Gastrocnemius medialis (tissue), 4 donors: ENCODE measurements around the gene CYREN.

Experiments used
- POLR2A ChIP-seq, 2 donors: fragments of 450-650 bp; IDR thresholded peaks; one replicate each; pipeline ENCODE4 v1.6.1; 2017; ENCODE audit warnings: antibody characterized with exemption in 2 of 2, mild to moderate bottlenecking in 2 of 2, moderate library complexity in 2 of 2
- TF ChIP-seq, protein P1 (sequence below), 5 experiments: fragments of 450-650 bp in 3 of 5; fragments of 200-600 bp in 2 of 5; sonication (generic) in 2 of 5; IDR thresholded peaks in 4 of 5; conservative IDR thresholded peaks in 1 of 5; 1 replicate in 4 of 5; 2 replicates in 1 of 5; pipeline ENCODE4 v1.5.1; 2016 to 2019; ENCODE audit warnings: antibody characterized with exemption in 5 of 5, mild to moderate bottlenecking in 3 of 5, moderate library complexity in 3 of 5

DNA sequence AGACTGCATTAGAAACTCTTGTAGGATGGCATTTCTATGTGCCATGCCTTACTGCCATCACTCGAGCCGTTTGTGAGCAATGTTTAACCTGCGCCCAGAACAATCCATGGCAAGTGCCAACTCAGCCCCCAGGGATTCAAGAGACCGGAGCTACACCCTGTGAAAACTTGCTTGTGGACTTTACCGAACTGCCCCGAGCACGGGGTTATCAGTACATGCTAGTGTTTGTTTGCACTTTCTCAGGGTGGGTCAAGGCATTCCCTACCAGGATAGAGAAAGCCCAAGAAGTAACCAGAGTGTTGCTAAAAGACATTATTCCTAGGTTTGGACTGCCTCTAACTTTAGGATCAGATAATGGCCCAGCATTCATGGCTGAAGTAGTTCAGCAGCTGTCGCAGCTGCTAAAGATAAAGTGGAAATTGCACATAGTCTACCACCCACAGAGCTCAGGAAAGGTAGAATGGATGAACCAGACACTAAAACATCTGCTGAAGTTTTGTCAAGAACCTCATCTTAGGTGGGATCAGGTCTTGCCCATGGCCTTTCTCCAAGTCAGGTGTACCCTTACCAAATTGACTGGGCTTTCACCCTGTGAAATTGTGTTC lies 8.9 kb upstream of the CYREN start:
- TF ChIP-seq POLR2A (IDR thresholded peaks at IDR 0.05): no peak
- TF ChIP-seq, protein P1, sequence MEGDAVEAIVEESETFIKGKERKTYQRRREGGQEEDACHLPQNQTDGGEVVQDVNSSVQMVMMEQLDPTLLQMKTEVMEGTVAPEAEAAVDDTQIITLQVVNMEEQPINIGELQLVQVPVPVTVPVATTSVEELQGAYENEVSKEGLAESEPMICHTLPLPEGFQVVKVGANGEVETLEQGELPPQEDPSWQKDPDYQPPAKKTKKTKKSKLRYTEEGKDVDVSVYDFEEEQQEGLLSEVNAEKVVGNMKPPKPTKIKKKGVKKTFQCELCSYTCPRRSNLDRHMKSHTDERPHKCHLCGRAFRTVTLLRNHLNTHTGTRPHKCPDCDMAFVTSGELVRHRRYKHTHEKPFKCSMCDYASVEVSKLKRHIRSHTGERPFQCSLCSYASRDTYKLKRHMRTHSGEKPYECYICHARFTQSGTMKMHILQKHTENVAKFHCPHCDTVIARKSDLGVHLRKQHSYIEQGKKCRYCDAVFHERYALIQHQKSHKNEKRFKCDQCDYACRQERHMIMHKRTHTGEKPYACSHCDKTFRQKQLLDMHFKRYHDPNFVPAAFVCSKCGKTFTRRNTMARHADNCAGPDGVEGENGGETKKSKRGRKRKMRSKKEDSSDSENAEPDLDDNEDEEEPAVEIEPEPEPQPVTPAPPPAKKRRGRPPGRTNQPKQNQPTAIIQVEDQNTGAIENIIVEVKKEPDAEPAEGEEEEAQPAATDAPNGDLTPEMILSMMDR (IDR thresholded peaks at IDR 0.05 in 4 of 5, conservative IDR thresholded peaks at IDR 0.05 in 1 of 5): no peak
